22Rv1 (cell line): Measurements from ENCODE around the gene FCMR.

ENCODE experiments used
- ZFX ChIP-seq: fragments of 450-650 bp; IDR thresholded peaks from 2 replicates; pipeline ENCODE4 v1.6.1; 2017; ENCODE audit warnings: antibody characterized with exemption, borderline replicate concordance
- TF ChIP-seq, protein P1 (sequence below): fragments of 450-650 bp; IDR thresholded peaks from 2 replicates; pipeline ENCODE4 v1.5.1; 2017; ENCODE audit warnings: mild to moderate bottlenecking

DNA sequence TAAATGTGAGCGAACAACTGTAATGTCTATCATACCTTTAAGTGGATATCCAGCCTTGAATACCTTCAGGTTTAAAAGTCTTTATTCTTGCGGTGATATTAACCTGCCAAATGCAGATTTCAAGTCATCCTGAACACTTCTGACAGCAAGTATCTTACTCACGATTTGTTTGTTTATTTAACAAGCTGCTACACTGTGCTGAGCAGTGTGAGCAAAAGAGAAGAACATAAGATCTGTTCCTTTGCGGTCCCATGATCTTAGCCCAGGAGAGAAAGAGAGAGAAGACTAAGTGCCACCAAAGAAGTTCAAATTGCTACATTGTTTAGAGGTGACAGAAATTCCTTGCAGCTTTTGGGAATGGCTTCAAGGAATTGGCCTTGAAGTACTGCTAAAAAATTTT lies 34.0 kb downstream of the FCMR start:
- TF ChIP-seq, protein P1, sequence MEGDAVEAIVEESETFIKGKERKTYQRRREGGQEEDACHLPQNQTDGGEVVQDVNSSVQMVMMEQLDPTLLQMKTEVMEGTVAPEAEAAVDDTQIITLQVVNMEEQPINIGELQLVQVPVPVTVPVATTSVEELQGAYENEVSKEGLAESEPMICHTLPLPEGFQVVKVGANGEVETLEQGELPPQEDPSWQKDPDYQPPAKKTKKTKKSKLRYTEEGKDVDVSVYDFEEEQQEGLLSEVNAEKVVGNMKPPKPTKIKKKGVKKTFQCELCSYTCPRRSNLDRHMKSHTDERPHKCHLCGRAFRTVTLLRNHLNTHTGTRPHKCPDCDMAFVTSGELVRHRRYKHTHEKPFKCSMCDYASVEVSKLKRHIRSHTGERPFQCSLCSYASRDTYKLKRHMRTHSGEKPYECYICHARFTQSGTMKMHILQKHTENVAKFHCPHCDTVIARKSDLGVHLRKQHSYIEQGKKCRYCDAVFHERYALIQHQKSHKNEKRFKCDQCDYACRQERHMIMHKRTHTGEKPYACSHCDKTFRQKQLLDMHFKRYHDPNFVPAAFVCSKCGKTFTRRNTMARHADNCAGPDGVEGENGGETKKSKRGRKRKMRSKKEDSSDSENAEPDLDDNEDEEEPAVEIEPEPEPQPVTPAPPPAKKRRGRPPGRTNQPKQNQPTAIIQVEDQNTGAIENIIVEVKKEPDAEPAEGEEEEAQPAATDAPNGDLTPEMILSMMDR, result no peak
- no peak for TF ChIP-seq ZFX
